ENCODE measurements around the gene CLDN18.

The CLDN18 gene

GRCh38 chr3:138062037-138062436 lies 52.1 kb downstream of the CLDN18 start:
- Histone ChIP-seq H3K4me1 (ENCODE audit: insufficient read depth, low read length) (no peaks in the 10 kb centered on the region), H3K4me2 (ENCODE audit: insufficient read depth, low read length) (no peak overlapping the region), H3K9me3 (ENCODE audit: insufficient read depth, low read length, severe bottlenecking) (no peaks in the 10 kb centered on the region), H3K27ac (ENCODE audit: low read length) (no peak overlapping the region), H3K79me2 (ENCODE audit: insufficient read depth, low read length) (no peaks in the 10 kb centered on the region), H3K9ac (ENCODE audit: low read depth, low read length) (no peak overlapping the region), H3K27me3 (ENCODE audit: insufficient read depth, low read length, poor library complexity) (peaks cover 8% of the 10 kb centered on the region), H3K36me3 (ENCODE audit: insufficient read depth, low read length) (no peaks in the 10 kb centered on the region), H4K20me1 (ENCODE audit: insufficient read depth, low read length) (no peaks in the 10 kb centered on the region), H2AFZ (ENCODE audit: low read depth, low read length) (no peak overlapping the region), H3K4me3 (ENCODE audit: low read depth in 1 of 2, low read length in 2 of 2) (no peak overlapping the region)
- ATAC-seq (ENCODE audit: insufficient read depth, low read depth) = no peak
- no peak for DNase-seq
- TF ChIP-seq EZH2 (IDR thresholded peaks at IDR 0.05; ENCODE audit: borderline replicate concordance, low read depth, low read length, severe bottlenecking) = no peak
- TF ChIP-seq CTCF (IDR thresholded peaks at IDR 0.05; ENCODE audit: borderline replicate concordance, extremely low read depth, low read length, poor library complexity, severe bottlenecking) = no peak

- H3K27ac ChIP-seq (ENCODE audit: low read length) = no peak overlapping the region
- no peak for ATAC-seq (ENCODE audit: insufficient read depth, low read depth)
- no peaks in the 10 kb centered on the region for H3K9me3 ChIP-seq (ENCODE audit: insufficient read depth, low read length, severe bottlenecking)
- no peak overlapping the region for H3K4me3 ChIP-seq (ENCODE audit: low read depth in 1 of 2, low read length in 2 of 2)
- peaks cover 8% of the 10 kb centered on the region for H3K27me3 ChIP-seq (ENCODE audit: insufficient read depth, low read length, poor library complexity)
- H2AFZ ChIP-seq (ENCODE audit: low read depth, low read length) = no peak overlapping the region
- no peak overlapping the region for H3K9ac ChIP-seq (ENCODE audit: low read depth, low read length)
- H3K79me2 ChIP-seq (ENCODE audit: insufficient read depth, low read length) = no peaks in the 10 kb centered on the region
- DNase-seq = no peak
- no peaks in the 10 kb centered on the region for H3K4me1 ChIP-seq (ENCODE audit: insufficient read depth, low read length)
- no peak for TF ChIP-seq EZH2 (IDR thresholded peaks at IDR 0.05; ENCODE audit: borderline replicate concordance, low read depth, low read length, severe bottlenecking)
- TF ChIP-seq CTCF (IDR thresholded peaks at IDR 0.05; ENCODE audit: borderline replicate concordance, extremely low read depth, low read length, poor library complexity, severe bottlenecking) = no peak
- H3K36me3 ChIP-seq (ENCODE audit: insufficient read depth, low read length) = no peaks in the 10 kb centered on the region
- no peaks in the 10 kb centered on the region for H4K20me1 ChIP-seq (ENCODE audit: insufficient read depth, low read length)
- no peak overlapping the region for H3K4me2 ChIP-seq (ENCODE audit: insufficient read depth, low read length)
These were observed 52.7 kb downstream of the CLDN18 start for GRCh38 chr3:138062626-138063025.

- Histone ChIP-seq H4K20me1 (ENCODE audit: insufficient read depth, low read length) (no peaks in the 10 kb centered on the region), H3K4me2 (ENCODE audit: insufficient read depth, low read length) (no peak overlapping the region), H3K27me3 (ENCODE audit: insufficient read depth, low read length, poor library complexity) (peaks cover 8% of the 10 kb centered on the region), H3K9me3 (ENCODE audit: insufficient read depth, low read length, severe bottlenecking) (no peaks in the 10 kb centered on the region), H3K4me3 (ENCODE audit: low read depth in 1 of 2, low read length in 2 of 2) (no peak overlapping the region), H2AFZ (ENCODE audit: low read depth, low read length) (no peak overlapping the region), H3K36me3 (ENCODE audit: insufficient read depth, low read length) (no peaks in the 10 kb centered on the region), H3K9ac (ENCODE audit: low read depth, low read length) (no peak overlapping the region), H3K4me1 (ENCODE audit: insufficient read depth, low read length) (no peaks in the 10 kb centered on the region), H3K27ac (ENCODE audit: low read length) (no peak overlapping the region), H3K79me2 (ENCODE audit: insufficient read depth, low read length) (no peaks in the 10 kb centered on the region)
- TF ChIP-seq CTCF (IDR thresholded peaks at IDR 0.05; ENCODE audit: borderline replicate concordance, extremely low read depth, low read length, poor library complexity, severe bottlenecking) (no peak), EZH2 (IDR thresholded peaks at IDR 0.05; ENCODE audit: borderline replicate concordance, low read depth, low read length, severe bottlenecking) (no peak)
- no peak for DNase-seq
- no peak for ATAC-seq (ENCODE audit: insufficient read depth, low read depth)
These were observed 53.5 kb downstream of the CLDN18 start for GRCh38 chr3:138063416-138063815.

- Histone ChIP-seq H3K36me3 (ENCODE audit: insufficient read depth, low read length) (no peaks in the 10 kb centered on the region), H3K4me2 (ENCODE audit: insufficient read depth, low read length) (no peak overlapping the region), H2AFZ (ENCODE audit: low read depth, low read length) (no peak overlapping the region), H3K9ac (ENCODE audit: low read depth, low read length) (no peak overlapping the region), H4K20me1 (ENCODE audit: insufficient read depth, low read length) (no peaks in the 10 kb centered on the region), H3K4me3 (ENCODE audit: low read depth in 1 of 2, low read length in 2 of 2) (no peak overlapping the region), H3K27ac (ENCODE audit: low read length) (no peak overlapping the region), H3K27me3 (ENCODE audit: insufficient read depth, low read length, poor library complexity) (no peaks in the 10 kb centered on the region), H3K79me2 (ENCODE audit: insufficient read depth, low read length) (no peaks in the 10 kb centered on the region), H3K9me3 (ENCODE audit: insufficient read depth, low read length, severe bottlenecking) (no peaks in the 10 kb centered on the region), H3K4me1 (ENCODE audit: insufficient read depth, low read length) (no peaks in the 10 kb centered on the region)
- ATAC-seq (ENCODE audit: insufficient read depth, low read depth) = no peak
- TF ChIP-seq EZH2 (IDR thresholded peaks at IDR 0.05; ENCODE audit: borderline replicate concordance, low read depth, low read length, severe bottlenecking) = no peak
- TF ChIP-seq CTCF (IDR thresholded peaks at IDR 0.05; ENCODE audit: borderline replicate concordance, extremely low read depth, low read length, poor library complexity, severe bottlenecking) = no peak
- DNase-seq = no peak
These were observed 56.0 kb downstream of the CLDN18 start for GRCh38 chr3:138065949-138066348.

Data from DND-41 (cell line).